Psoas muscle (tissue), 8 donors: ENCODE measurements around the gene ATG9A. TPM values are rescaled to one million over a fixed set of nuclear protein-coding genes. Genes with fewer than 3 reads are reported as not detected.
A peak's percentile ranks its signal among the peaks of the same experiment; 100 is the strongest.

ENCODE experiments used
- ATAC-seq, 4 donors: fragments of 200-7000 bp; cut with Tn5 transposase; one replicate each; pipeline ENCODE4 v1.9.1; 2020; ENCODE audit warnings: moderate library complexity in 3 of 4, mild to moderate bottlenecking in 2 of 4
- DNase-seq, 2 donors: peaks; one replicate each; pipeline ENCODE4 v3.0.0-alpha.2; 2020
- H3K27ac ChIP-seq: fragments of 200-600 bp; one replicate; pipeline ENCODE4 v1.8.0; 2022
- H3K27me3 ChIP-seq, 3 donors: fragments of 200-600 bp in 1 of 3; one replicate each; pipeline versions ENCODE4 v1.6.1 to v1.8.0; 2013 to 2022; ENCODE audit warnings: low read length in 2 of 3, mild to moderate bottlenecking in 2 of 3, moderate library complexity in 1 of 3; ENCODE audit not compliant: insufficient read depth in 3 of 3
- H3K36me3 ChIP-seq, 2 donors: fragments of 200-600 bp in 1 of 2; one replicate each; pipeline versions ENCODE4 v1.6.1 to v1.8.0; 2013 to 2022; ENCODE audit warnings: low read depth in 1 of 2, mild to moderate bottlenecking in 1 of 2, moderate library complexity in 1 of 2; ENCODE audit not compliant: insufficient read depth in 1 of 2
- H3K4me1 ChIP-seq: fragments of 200-600 bp; one replicate; pipeline ENCODE4 v1.8.0; 2022
- H3K4me3 ChIP-seq: fragments of 200-600 bp; one replicate; pipeline ENCODE4 v1.8.0; 2022; ENCODE audit warnings: mild to moderate bottlenecking
- H3K9me3 ChIP-seq: fragments of 200-600 bp; one replicate; pipeline ENCODE4 v1.8.0; 2022
- WGBS, 3 donors: extraction: QIAGEN DNeasy Blood & Tissue Kit; methylation state at CpG; one replicate each; pipeline versions ENCODE4 v1.1.6 to v1.1.7; 2013; 5-methylcytosine and 5-hydroxymethylcytosine counted together
- intact Hi-C, 2 donors: fragments of 100-400 bp; cut with DNase I; formaldehyde crosslinking; loops; one replicate each; pipeline versions ENCODE4 v1.11.0 to v1.14.2; 2022
- polyA plus RNA-seq, 3 donors: library from polyadenylated mRNA; stranded (reverse); fragments of 200-250 nt; gene quantifications; one replicate each; pipeline ENCODE4 v1.2.3, GENCODE V29; 2013
- total RNA-seq, 4 donors: library from RNA; stranded (reverse); fragmentation: NEBNext Ultra II Directional in 2 of 4; extraction: Animal tissue kit (Norgen Biotek cat#: 25700) in 2 of 4; gene quantifications; one replicate each; pipeline versions ENCODE4 v1.2.1 to v1.2.4, GENCODE V29; 2021 to 2023
- TF ChIP-seq, protein P1 (sequence below): fragments of 200-600 bp; IDR thresholded peaks from one replicate; pipeline ENCODE4 v1.8.0; 2022; ENCODE audit warnings: antibody characterized with exemption
- donor health status: healthy with polysubstance abuse.
- donor health status: DM: no; HTN: no; CAD: no; lungs with moderate emphysema.
- donor health status: Bipolar disorder and iron deficiency.
- donor health status: healthy.
- donor health status: DM: yes; HTN: yes; CAD: no.
- donor health status: DM: no; HTN: no; CAD: no.
- donor health status: DM: no; HTN: no; CAD: no.
- donor health status: DM: yes; HTN: yes; CAD: no.

ATG9A gene
- total and polyA plus RNA-seq, 7 donors: 41.6 to 180 (median 111) TPM

DNA sequence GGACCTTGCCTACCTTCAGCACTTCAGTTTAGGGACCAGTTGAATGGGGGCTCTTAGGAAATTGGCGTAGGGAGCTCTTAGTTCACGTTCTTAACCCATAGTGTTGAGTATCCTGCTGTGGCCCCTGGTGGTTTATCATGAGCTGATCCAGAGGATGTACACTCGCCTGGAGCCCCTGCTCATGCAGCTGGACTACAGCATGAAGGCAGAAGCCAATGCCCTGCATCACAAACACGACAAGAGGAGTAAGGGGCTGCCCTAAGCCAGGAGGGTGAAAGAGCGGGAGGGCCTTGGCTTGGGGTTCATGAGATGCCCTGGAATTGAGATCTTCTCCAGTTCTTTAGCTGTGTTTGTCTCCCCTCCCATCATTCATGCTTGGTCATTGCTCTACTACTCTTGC lies 48.5 kb downstream of the ATG9A start:
- H3K27ac ChIP-seq: no peak overlapping the region
- DNase-seq (no peak), ATAC-seq (no peak)
- TF ChIP-seq, protein P1, sequence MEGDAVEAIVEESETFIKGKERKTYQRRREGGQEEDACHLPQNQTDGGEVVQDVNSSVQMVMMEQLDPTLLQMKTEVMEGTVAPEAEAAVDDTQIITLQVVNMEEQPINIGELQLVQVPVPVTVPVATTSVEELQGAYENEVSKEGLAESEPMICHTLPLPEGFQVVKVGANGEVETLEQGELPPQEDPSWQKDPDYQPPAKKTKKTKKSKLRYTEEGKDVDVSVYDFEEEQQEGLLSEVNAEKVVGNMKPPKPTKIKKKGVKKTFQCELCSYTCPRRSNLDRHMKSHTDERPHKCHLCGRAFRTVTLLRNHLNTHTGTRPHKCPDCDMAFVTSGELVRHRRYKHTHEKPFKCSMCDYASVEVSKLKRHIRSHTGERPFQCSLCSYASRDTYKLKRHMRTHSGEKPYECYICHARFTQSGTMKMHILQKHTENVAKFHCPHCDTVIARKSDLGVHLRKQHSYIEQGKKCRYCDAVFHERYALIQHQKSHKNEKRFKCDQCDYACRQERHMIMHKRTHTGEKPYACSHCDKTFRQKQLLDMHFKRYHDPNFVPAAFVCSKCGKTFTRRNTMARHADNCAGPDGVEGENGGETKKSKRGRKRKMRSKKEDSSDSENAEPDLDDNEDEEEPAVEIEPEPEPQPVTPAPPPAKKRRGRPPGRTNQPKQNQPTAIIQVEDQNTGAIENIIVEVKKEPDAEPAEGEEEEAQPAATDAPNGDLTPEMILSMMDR: no peak
- intact Hi-C loops: no loop called here
- WGBS, 3 donors: 88 to 92% (median 89%) methylated on average over 5 of the region's 5 CpGs
- no peaks in the 10 kb centered on the region for H3K27me3 ChIP-seq
- peaks cover 6 to 65% of the 10 kb centered on the region in 2 donors for H3K36me3 ChIP-seq
- H3K9me3 ChIP-seq: no peaks in the 10 kb centered on the region
- no peak overlapping the region for H3K4me3 ChIP-seq
- peaks cover 11% of the 10 kb centered on the region for H3K4me1 ChIP-seq

DNA sequence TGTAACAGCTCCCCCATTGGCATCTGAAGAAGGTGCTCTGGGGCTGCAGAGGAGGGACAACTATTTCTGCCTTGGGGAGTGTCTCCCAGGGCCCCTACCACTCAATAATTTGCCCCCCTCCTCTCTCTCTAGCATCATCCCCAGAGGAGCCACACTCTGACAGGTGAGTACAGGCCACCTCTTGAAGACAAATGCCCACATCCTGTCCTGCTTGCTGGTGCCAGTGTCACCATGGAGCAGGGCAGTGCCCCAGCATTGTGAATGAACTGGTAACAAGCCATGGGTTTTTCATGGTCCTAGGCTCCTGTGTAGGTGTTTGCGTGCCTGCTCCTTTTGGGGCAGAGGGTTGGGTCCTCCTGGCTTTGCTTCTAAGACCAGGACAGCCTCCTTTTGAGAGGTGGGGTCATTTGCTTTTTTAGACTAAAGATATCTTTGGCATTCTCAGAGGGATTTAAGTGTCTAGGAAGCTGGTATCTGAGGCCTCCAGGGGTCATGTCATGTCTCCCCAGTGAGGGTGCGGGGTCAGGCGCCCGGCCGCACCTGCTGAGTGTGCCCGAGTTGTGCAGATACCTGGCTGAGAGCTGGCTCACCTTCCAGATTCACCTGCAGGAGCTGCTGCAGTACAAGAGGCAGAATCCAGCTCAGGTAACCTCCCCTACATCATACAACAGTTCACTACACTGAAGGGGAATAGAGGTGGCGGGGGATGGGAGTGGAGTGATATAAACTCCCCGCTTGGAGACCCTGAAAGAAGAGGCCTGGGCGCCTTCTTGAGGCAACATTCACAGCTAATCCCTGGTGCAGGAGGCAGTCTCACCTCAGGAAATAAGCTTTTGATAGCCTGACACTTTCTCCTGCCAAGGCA lies 49.6 kb downstream of the ATG9A start:
- TF ChIP-seq, protein P1: no peak
- Histone ChIP-seq H3K9me3 (no peaks in the 10 kb centered on the region), H3K4me1 (peaks cover 22% of the 10 kb centered on the region), H3K27ac (no peak overlapping the region), H3K27me3 (no peaks in the 10 kb centered on the region), H3K4me3 (peak overlapping the region; percentile 100), H3K36me3 (peaks cover 6 to 64% of the 10 kb centered on the region in 2 donors)
- no peak for ATAC-seq
- intact Hi-C loops: loop anchor here (5.0 to 10.0 kb wide), 4 partner anchors 37 to 785 kb away; partner anchors contain the start of genes ABCB6 (in 1 of the 2), CHPF (in 1 of the 2), CTDSP1 (in 1 of the 2) and TMEM198 (in 1 of the 2)
- 95 to 97% (median 95%) methylated on average over 9 of the region's 9 CpGs for WGBS, 3 donors
- no peak for DNase-seq

DNA sequence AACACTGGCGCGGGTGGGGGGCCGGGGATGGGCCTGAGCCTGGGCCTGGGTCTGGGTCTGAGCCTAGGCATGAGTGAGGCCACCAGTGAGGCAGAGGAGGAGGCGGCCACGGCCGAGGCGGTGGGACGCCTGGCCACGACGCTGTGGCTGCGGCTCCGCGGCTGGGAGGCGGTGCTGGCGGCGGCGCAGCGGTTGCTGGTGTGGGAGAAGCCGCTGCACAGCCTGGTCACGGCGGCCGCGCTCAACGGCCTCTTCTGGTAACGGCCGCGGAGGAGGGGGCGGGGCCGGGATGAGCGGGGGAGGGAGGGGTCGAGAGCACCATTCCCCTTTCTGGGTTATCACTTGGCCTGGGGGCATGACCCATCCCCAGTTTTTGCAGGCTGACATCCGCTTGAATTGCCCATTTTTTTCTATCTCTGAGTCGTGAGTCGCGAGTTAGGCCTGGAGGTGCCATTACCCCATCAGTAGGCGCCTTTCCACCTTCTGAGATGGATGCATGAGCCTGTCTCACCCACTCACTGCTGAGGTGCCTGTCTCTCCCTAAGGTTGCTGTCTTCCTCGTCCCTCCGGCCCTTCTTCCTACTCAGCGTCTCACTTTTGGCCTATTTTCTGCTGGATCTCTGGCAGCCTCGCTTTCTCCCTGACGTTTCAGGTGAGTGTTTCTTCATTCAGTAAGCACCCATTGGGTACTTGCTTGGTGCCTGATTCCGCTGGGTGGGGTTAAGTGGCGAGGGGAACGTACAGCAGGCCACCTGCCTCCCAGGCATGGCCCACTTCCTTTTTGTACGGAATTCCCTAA lies 50.9 kb downstream of the ATG9A start:
- no peaks in the 10 kb centered on the region for H3K9me3 ChIP-seq
- intact Hi-C loops: loop anchor here (1.0 to 10.0 kb wide), 5 partner anchors 28 to 784 kb away; partner anchors contain the start of genes ABCB6 (in 1 of the 2), CHPF (in 1 of the 2), CTDSP1 (in 1 of the 2) and TMEM198 (in 1 of the 2)
- H3K4me3 ChIP-seq: peak overlapping the region; percentile 100
- peaks cover 31% of the 10 kb centered on the region for H3K4me1 ChIP-seq
- WGBS, 3 donors: 3 to 8% (median 4%) methylated on average over 24 to 45 of the region's 45 CpGs
- TF ChIP-seq, protein P1: no peak
- peak overlapping the region; percentile 87 for H3K27ac ChIP-seq
- ATAC-seq (peak in 1 of 4 donors; percentile 6), DNase-seq (peak in 1 of 2 donors; percentile 56)
- no peaks in the 10 kb centered on the region for H3K27me3 ChIP-seq
- H3K36me3 ChIP-seq: peaks cover 3 to 67% of the 10 kb centered on the region in 2 donors

DNA sequence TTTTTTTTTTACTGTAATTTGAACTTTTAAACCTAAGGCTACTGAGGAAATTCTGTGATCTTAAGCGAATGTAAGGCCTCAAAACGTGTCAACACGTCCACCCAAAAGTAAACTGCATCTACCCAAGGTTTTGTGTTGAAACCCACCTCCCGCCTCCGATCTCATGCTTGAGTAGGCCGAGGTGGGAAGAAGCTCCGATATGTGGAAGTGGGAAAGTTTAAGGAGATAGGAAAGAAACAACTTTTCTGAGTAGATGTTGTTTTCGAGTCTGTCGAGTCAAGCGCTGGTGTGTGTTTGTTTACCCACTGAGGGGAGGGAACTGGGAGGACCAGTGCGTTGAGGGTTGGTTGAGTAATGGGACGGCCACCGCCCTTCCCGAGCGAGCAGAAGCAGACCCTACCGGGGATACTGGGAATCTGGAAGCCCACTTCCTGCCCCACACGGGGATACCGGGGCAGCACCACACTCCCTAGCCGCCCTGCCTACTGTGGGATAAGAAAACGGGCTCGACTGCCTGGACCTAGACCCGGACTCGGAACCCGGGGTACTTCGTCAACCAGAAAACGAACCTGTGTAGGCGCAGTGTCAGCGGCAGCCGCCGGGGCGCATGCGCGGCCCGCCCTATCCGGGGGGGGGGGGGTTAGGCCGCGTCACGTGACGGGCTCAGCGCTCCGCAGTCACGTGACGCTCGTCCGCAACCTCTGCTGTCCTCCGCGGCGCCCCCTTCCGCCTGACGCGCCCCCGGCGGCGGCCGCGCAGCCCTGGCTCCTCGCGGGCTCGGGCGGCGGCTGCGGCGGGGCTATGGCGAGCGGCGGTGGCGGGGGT lies 51.7 kb downstream of the ATG9A start, which contains the start of gene RETREG2:
Gene RETREG2, plus strand, starts transcription at position 724 of the 825 bp plus-strand sequence. Its CDS starts 78 bp downstream, at position 802.
- intact Hi-C loops: loop anchor here (1.0 to 10.0 kb wide), 5 partner anchors 29 to 783 kb away; partner anchors contain the start of genes ABCB6 (in 1 of the 2), CHPF (in 1 of the 2), CTDSP1 (in 1 of the 2) and TMEM198 (in 1 of the 2)
- DNase-seq: peak; percentile 87 to 93
- Histone ChIP-seq H3K4me1 (peaks cover 31% of the 10 kb centered on the region), H3K4me3 (peak within 1 kb of the TSS; percentile 100), H3K9me3 (no peaks in the 10 kb centered on the region), H3K27ac (peak within 1 kb of the TSS; percentile 87), H3K27me3 (no peaks in the 10 kb centered on the region), H3K36me3 (peaks cover 3 to 67% of the 10 kb centered on the region in 2 donors)
- 0 to 1% (median 0%) methylated on average over 36 to 67 of the region's 67 CpGs for WGBS, 3 donors
- peak; percentile 77 to 87 (median 80) for ATAC-seq
- TF ChIP-seq, protein P1: peak; percentile 44
